ENCODE data around the gene TTPAL. TPM values are rescaled to one million over a fixed set of nuclear protein-coding genes. Genes with fewer than 3 reads are reported as not detected.

Gene TTPAL
- total RNA-seq, 1 experiment from 2014 or later, result 21.1 TPM

GRCh38 chr20:44430270-44431065 is 45.2 kb upstream of the TTPAL start:
- Histone ChIP-seq H3K18ac (ENCODE audit: insufficient read length, low read depth, low read length) (no peak overlapping the region), H3K56ac (ENCODE audit: insufficient read length, low read depth, low read length) (no peak overlapping the region), H2BK120ac (ENCODE audit: low read depth, low read length, poor library complexity, severe bottlenecking) (no peak overlapping the region), H2BK12ac (ENCODE audit: insufficient read length, low read depth, low read length) (no peak overlapping the region), H3K9me3 (ENCODE audit: control insufficient read depth, low read depth, low read length) (no peaks in the 10 kb centered on the region), H3K79me1 (ENCODE audit: insufficient read depth, low read depth, low read length, poor library complexity, severe bottlenecking) (no peaks in the 10 kb centered on the region), H4K8ac (replicated peaks; ENCODE audit: insufficient read length, low read depth, low read length) (no peak overlapping the region), H2AK5ac (ENCODE audit: insufficient read length, low read length) (no peak overlapping the region), H3K23me2 (ENCODE audit: insufficient read length, low read depth, low read length, poor library complexity, severe bottlenecking) (no peaks in the 10 kb centered on the region), H2AFZ (ENCODE audit: low read length) (no peak overlapping the region), H3K23ac (ENCODE audit: insufficient read length, low read depth, low read length) (no peak overlapping the region), H3K9ac (ENCODE audit: extremely low read depth, insufficient read length, low read length) (no peak overlapping the region), H2BK5ac (ENCODE audit: insufficient read length, low read length) (no peak overlapping the region), H4K20me1 (ENCODE audit: control insufficient read depth, insufficient read depth, insufficient read length) (no peaks in the 10 kb centered on the region), H4K91ac (ENCODE audit: insufficient read length, low read depth, low read length) (no peak overlapping the region), H3K79me2 (ENCODE audit: insufficient read depth, low read length) (no peaks in the 10 kb centered on the region), H3K27me3 (ENCODE audit: insufficient read depth, low read length) (no peaks in the 10 kb centered on the region; the same call in 1 of the 2 replicates), H3K4me1 (ENCODE audit: insufficient read depth, low read length) (no peaks in the 10 kb centered on the region), H3K4ac (ENCODE audit: low read depth, low read length) (no peak overlapping the region), H2BK20ac (ENCODE audit: low read depth, low read length, poor library complexity, severe bottlenecking) (no peak overlapping the region), H3T11ph (ENCODE audit: low read length) (no peak overlapping the region), H3K27ac (ENCODE audit: insufficient read length, low read depth, low read length) (no peak overlapping the region), H3K4me2 (ENCODE audit: insufficient read depth, insufficient read length, low read length) (no peak overlapping the region), H4K5ac (ENCODE audit: insufficient read length, low read depth, low read length) (no peak overlapping the region), H2BK15ac (ENCODE audit: low read depth, low read length) (no peak overlapping the region), H3K14ac (ENCODE audit: insufficient read depth, low read length) (no peak overlapping the region)
- TF ChIP-seq CTCF (conservative IDR thresholded peaks at IDR 0.05), result no peak
- no peak overlapping the region for H3K4me3 Mint-ChIP-seq
- H3K27ac Mint-ChIP-seq, result no peak overlapping the region
- no peaks in the 10 kb centered on the region for H3K4me1 Mint-ChIP-seq
- peaks cover 13% of the 10 kb centered on the region for H3K27me3 Mint-ChIP-seq (ENCODE audit: low read depth)
- no peaks in the 10 kb centered on the region for H3K9me3 Mint-ChIP-seq
- no peaks in the 10 kb centered on the region for H3K36me3 Mint-ChIP-seq (ENCODE audit: insufficient read depth in 1 of 3, low read depth in 3 of 3)
- DNase-seq, result no peak
- no CpG with 5 or more reads among the region's 7 CpGs for WGBS (ENCODE audit: extremely low coverage, insufficient read length, low lambda C conversion rate)

All from H9 (cell line).